Measurements from ENCODE around the gene SNUPN. TPM values are rescaled to one million over a fixed set of nuclear protein-coding genes. Genes with fewer than 3 reads are reported as not detected.

SNUPN gene
- total and polyA plus RNA-seq, 2 of the 4 experiments (the other 2 are of a cell fraction), result 23.8 to 24.1 TPM

DNA sequence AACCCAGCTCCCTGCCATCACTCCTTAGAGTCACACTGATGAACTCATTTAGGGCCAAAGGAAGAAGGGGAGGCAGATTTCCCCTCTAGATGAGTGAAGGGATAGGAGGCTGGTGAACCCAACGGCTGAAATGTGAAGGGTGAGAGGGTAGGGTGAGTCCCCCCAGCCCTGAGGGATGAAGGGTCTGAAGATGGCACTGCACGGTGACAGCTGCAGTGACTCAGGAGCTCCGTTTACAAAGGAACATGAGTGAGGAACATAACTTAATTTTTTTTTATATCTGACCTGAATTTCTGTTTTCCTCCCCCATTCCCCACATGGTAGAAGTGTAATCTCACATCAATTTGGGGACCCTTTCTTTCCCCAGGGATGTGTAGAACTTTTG lies 36.2 kb upstream of the SNUPN start:
- peaks cover 18 to 91% of the 10 kb centered on the region in 2 experiments for H3K79me1 ChIP-seq (ENCODE audit: low read depth in 1 of 2, low read length in 2 of 2)
- peaks cover 35% of the 10 kb centered on the region for H3K36me3 ChIP-seq (ENCODE audit: control insufficient read depth, insufficient read depth, low read length)
- peak overlapping the region; percentile 27 for H3K4me2 ChIP-seq (ENCODE audit: low read depth, low read length)
- peak overlapping the region; percentile 92; the same call in 2 of the 3 replicates for H2BK15ac ChIP-seq (ENCODE audit: low read depth, low read length)
- peak overlapping the region; percentile 83 for H2BK20ac ChIP-seq (ENCODE audit: low read depth, low read length)
- in situ Hi-C loops (cut with MboI; ENCODE audit: low sequenced_read_pairs) (loop anchor here (10.0 kb wide), 1 partner anchor 63 kb away; a partner anchor contains a TSS), intact Hi-C loops (cut with micrococcal nuclease) (loop anchor here (1.0 to 2.0 kb wide), 2 partner anchors 13 to 23 kb away; no protein-coding TSS in a partner anchor), dilution Hi-C loops (cut with HindIII; ENCODE audit: low sequenced_read_pairs, unreplicated experiment) (no loop called here)
- CTCF ChIA-PET, result interaction anchor here (1.0 kb wide), 1 partner anchor 205 kb away, joined by 3 read pairs; no protein-coding TSS in a partner anchor
- no TSS peak for BruUV-seq (replicated peaks)
- ATAC-seq (ENCODE audit: low read depth) (no peak), DNase-seq (no peak)
- H3K9me3 ChIP-seq (ENCODE audit: control insufficient read depth, insufficient read depth, low read length), result no peaks in the 10 kb centered on the region
- H3K4ac ChIP-seq (ENCODE audit: low read depth, low read length), result peak overlapping the region; percentile 98
- H3K56ac ChIP-seq (ENCODE audit: extremely low read depth, insufficient read depth, low read length), result peak overlapping the region; percentile 71
- peak overlapping the region; percentile 96 for H2AK5ac ChIP-seq (ENCODE audit: low read depth, low read length)
- H2BK120ac ChIP-seq (ENCODE audit: low read depth, low read length), result peak overlapping the region; percentile 94
- peak overlapping the region; percentile 94 for H3K23ac ChIP-seq (ENCODE audit: low read depth, low read length)
- H4K5ac ChIP-seq (ENCODE audit: low read depth, low read length), result peak overlapping the region; percentile 89
- peak overlapping the region; percentile 97 for H4K91ac ChIP-seq (ENCODE audit: insufficient read depth, low read depth, low read length)
- H3K27me3 ChIP-seq (ENCODE audit: control insufficient read depth, insufficient read depth, low read length), result no peaks in the 10 kb centered on the region
- peak overlapping the region; percentile 88 to 89 for H4K8ac ChIP-seq (ENCODE audit: low read depth in 2 of 2, low read length in 2 of 2)
- no peak overlapping the region for H3K4me3 ChIP-seq (ENCODE audit: insufficient read depth, low read depth, low read length)
- peaks cover 31% of the 10 kb centered on the region for H3K9me1 ChIP-seq (ENCODE audit: insufficient read depth, low read length)
- peak overlapping the region; percentile 37 for H2AFZ ChIP-seq (replicated peaks; ENCODE audit: low read length, poor library complexity)
- POLR2A ChIA-PET (ENCODE audit: unreplicated experiment), result interaction anchor here (0.6 to 1.0 kb wide), 3 partner anchors 11 to 14 kb away, joined by 3 read pairs; partner anchors contain the start of gene SNX33
- peaks cover 24% of the 10 kb centered on the region for H3K4me1 ChIP-seq (ENCODE audit: control insufficient read depth, insufficient read depth, low read length)
- no CpG with 5 or more reads among the region's 3 CpGs for WGBS, 2 experiments (ENCODE audit: extremely low coverage in 2 of 2, insufficient read length in 1 of 2)
- H3K14ac ChIP-seq (replicated peaks; ENCODE audit: low read depth, low read length), result peak overlapping the region; percentile 97
- peak overlapping the region; percentile 44 for H3K9ac ChIP-seq (ENCODE audit: low read depth, low read length)
- H3K18ac ChIP-seq (ENCODE audit: low read depth, low read length), result peak overlapping the region; percentile 68
- peak overlapping the region; percentile 97 for H2AK9ac ChIP-seq (replicated peaks; ENCODE audit: low read depth, low read length, poor library complexity)
- H2BK5ac ChIP-seq (ENCODE audit: low read depth, low read length, poor library complexity, severe bottlenecking), result peak overlapping the region; percentile 95
- H4K20me1 ChIP-seq (ENCODE audit: insufficient read depth, low read length), result peaks cover 25% of the 10 kb centered on the region
- peak overlapping the region; percentile 86 for H3K27ac ChIP-seq (ENCODE audit: insufficient read depth, low read length)
- no peak for TF ChIP-seq NFE2L2 (IDR thresholded peaks at IDR 0.05; ENCODE audit: low read depth, low read length)
- TF ChIP-seq MXI1 (IDR thresholded peaks at IDR 0.05; ENCODE audit: borderline replicate concordance, low read depth, low read length), result no peak
- no peak for TF ChIP-seq CHD1 (IDR thresholded peaks at IDR 0.05; ENCODE audit: low read depth, low read length)
- no peak for TF ChIP-seq FOS (IDR thresholded peaks at IDR 0.05; ENCODE audit: low read depth, low read length)
- TF ChIP-seq RFX5 (IDR thresholded peaks at IDR 0.05; ENCODE audit: low read depth, low read length), result no peak
- no peak for TF ChIP-seq MAZ (IDR thresholded peaks at IDR 0.05; ENCODE audit: borderline replicate concordance, low read depth, low read length)
- TF ChIP-seq, protein P1, sequence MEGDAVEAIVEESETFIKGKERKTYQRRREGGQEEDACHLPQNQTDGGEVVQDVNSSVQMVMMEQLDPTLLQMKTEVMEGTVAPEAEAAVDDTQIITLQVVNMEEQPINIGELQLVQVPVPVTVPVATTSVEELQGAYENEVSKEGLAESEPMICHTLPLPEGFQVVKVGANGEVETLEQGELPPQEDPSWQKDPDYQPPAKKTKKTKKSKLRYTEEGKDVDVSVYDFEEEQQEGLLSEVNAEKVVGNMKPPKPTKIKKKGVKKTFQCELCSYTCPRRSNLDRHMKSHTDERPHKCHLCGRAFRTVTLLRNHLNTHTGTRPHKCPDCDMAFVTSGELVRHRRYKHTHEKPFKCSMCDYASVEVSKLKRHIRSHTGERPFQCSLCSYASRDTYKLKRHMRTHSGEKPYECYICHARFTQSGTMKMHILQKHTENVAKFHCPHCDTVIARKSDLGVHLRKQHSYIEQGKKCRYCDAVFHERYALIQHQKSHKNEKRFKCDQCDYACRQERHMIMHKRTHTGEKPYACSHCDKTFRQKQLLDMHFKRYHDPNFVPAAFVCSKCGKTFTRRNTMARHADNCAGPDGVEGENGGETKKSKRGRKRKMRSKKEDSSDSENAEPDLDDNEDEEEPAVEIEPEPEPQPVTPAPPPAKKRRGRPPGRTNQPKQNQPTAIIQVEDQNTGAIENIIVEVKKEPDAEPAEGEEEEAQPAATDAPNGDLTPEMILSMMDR (conservative IDR thresholded peaks at IDR 0.05; ENCODE audit: low read depth, low read length), result no peak
- TF ChIP-seq MAFK (IDR thresholded peaks at IDR 0.05; ENCODE audit: low read depth, low read length), result no peak
- TF ChIP-seq BHLHE40 (IDR thresholded peaks at IDR 0.05; ENCODE audit: low read depth, low read length), result no peak
- TF ChIP-seq, protein P2, sequence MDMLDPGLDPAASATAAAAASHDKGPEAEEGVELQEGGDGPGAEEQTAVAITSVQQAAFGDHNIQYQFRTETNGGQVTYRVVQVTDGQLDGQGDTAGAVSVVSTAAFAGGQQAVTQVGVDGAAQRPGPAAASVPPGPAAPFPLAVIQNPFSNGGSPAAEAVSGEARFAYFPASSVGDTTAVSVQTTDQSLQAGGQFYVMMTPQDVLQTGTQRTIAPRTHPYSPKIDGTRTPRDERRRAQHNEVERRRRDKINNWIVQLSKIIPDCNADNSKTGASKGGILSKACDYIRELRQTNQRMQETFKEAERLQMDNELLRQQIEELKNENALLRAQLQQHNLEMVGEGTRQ (IDR thresholded peaks at IDR 0.05; ENCODE audit: low read depth, low read length), result no peak
- TF ChIP-seq, protein P3, sequence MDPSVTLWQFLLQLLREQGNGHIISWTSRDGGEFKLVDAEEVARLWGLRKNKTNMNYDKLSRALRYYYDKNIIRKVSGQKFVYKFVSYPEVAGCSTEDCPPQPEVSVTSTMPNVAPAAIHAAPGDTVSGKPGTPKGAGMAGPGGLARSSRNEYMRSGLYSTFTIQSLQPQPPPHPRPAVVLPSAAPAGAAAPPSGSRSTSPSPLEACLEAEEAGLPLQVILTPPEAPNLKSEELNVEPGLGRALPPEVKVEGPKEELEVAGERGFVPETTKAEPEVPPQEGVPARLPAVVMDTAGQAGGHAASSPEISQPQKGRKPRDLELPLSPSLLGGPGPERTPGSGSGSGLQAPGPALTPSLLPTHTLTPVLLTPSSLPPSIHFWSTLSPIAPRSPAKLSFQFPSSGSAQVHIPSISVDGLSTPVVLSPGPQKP (IDR thresholded peaks at IDR 0.05; ENCODE audit: borderline replicate concordance, low read depth, low read length), result no peak
- TF ChIP-seq CEBPB (IDR thresholded peaks at IDR 0.05; ENCODE audit: low read depth, low read length), result no peak
- TF ChIP-seq RAD21 (IDR thresholded peaks at IDR 0.05; ENCODE audit: low read length), result no peak
- no peak for TF ChIP-seq POLR2A (IDR thresholded peaks at IDR 0.05; ENCODE audit: low read depth, low read length)
- no peak for TF ChIP-seq RCOR1 (IDR thresholded peaks at IDR 0.05; ENCODE audit: insufficient replicate concordance, low read length)
- TF ChIP-seq SMC3 (IDR thresholded peaks at IDR 0.05; ENCODE audit: low read depth, low read length), result no peak
